ENCODE measurements around the gene ZDHHC9. TPM values are rescaled to one million over a fixed set of nuclear protein-coding genes. Genes with fewer than 3 reads are reported as not detected.

ZDHHC9 gene
- polyA plus RNA-seq, 4 donors, result 17.2 to 71.0 (median 23.4) TPM

GRCh38 chrX:129769467-129770154 lies 74.1 kb downstream of the ZDHHC9 start:
- WGBS, 3 donors, result 53 to 55% (median 54%) methylated on average over 9 of the region's 9 CpGs
- H3K9me3 ChIP-seq (ENCODE audit: control insufficient read depth in 2 of 2, insufficient read depth in 1 of 2, low read depth in 1 of 2, low read length in 1 of 2), result no peaks in the 10 kb centered on the region
- peak in 1 of 2 donors; percentile 68 for DNase-seq
- FAIRE-seq, result no peak
- H3K27ac ChIP-seq (ENCODE audit: low read depth in 1 of 3, low read length in 2 of 3), result peak overlapping the region in 2 of 3 donors; percentile 38 to 83
- no peaks in the 10 kb centered on the region for H3K27me3 ChIP-seq (ENCODE audit: control insufficient read depth in 3 of 3, insufficient read depth in 3 of 3, low read length in 3 of 3)
- H3K4me3 ChIP-seq (ENCODE audit: low read depth in 1 of 3, low read length in 3 of 3), result no peak overlapping the region
- peaks cover 0 to 25% (median 2%) of the 10 kb centered on the region in 3 donors for H3K4me1 ChIP-seq (ENCODE audit: control insufficient read depth in 3 of 3, insufficient read depth in 2 of 3, low read depth in 1 of 3, low read length in 2 of 3)
- peaks cover 0 to 18% (median 0%) of the 10 kb centered on the region in 3 donors for H3K36me3 ChIP-seq (ENCODE audit: control insufficient read depth in 3 of 3, insufficient read depth in 2 of 3, low read depth in 1 of 3, low read length in 3 of 3)

GRCh38 chrX:129768586-129769466 lies 74.9 kb downstream of the ZDHHC9 start:
- no peak overlapping the region for H3K4me3 ChIP-seq (ENCODE audit: low read depth in 1 of 3, low read length in 3 of 3)
- H3K36me3 ChIP-seq (ENCODE audit: control insufficient read depth in 3 of 3, insufficient read depth in 2 of 3, low read depth in 1 of 3, low read length in 3 of 3), result peaks cover 0 to 18% (median 0%) of the 10 kb centered on the region in 3 donors
- peaks cover 0 to 20% (median 2%) of the 10 kb centered on the region in 3 donors for H3K4me1 ChIP-seq (ENCODE audit: control insufficient read depth in 3 of 3, insufficient read depth in 2 of 3, low read depth in 1 of 3, low read length in 2 of 3)
- no peaks in the 10 kb centered on the region for H3K27me3 ChIP-seq (ENCODE audit: control insufficient read depth in 3 of 3, insufficient read depth in 3 of 3, low read length in 3 of 3)
- H3K9me3 ChIP-seq (ENCODE audit: control insufficient read depth in 2 of 2, insufficient read depth in 1 of 2, low read depth in 1 of 2, low read length in 1 of 2), result no peaks in the 10 kb centered on the region
- DNase-seq, result peak in 1 of 2 donors; percentile 52
- 38 to 63% (median 58%) methylated on average over 7 to 8 of the region's 8 CpGs for WGBS, 3 donors
- peak overlapping the region; percentile 38 to 83 (median 39) for H3K27ac ChIP-seq (ENCODE audit: low read depth in 1 of 3, low read length in 2 of 3)
- FAIRE-seq, result no peak

- DNase-seq (no peak), FAIRE-seq (no peak)
- H3K27me3 ChIP-seq (ENCODE audit: control insufficient read depth in 3 of 3, insufficient read depth in 3 of 3, low read length in 3 of 3), result no peaks in the 10 kb centered on the region
- H3K4me1 ChIP-seq (ENCODE audit: control insufficient read depth in 3 of 3, insufficient read depth in 2 of 3, low read depth in 1 of 3, low read length in 2 of 3), result peaks cover 0 to 14% (median 2%) of the 10 kb centered on the region in 3 donors
- no peak overlapping the region for H3K4me3 ChIP-seq (ENCODE audit: low read depth in 1 of 3, low read length in 3 of 3)
- peaks cover 0 to 21% (median 0%) of the 10 kb centered on the region in 3 donors for H3K36me3 ChIP-seq (ENCODE audit: control insufficient read depth in 3 of 3, insufficient read depth in 2 of 3, low read depth in 1 of 3, low read length in 3 of 3)
- 91 to 96% (median 95%) methylated on average over 8 of the region's 8 CpGs for WGBS, 3 donors
- H3K27ac ChIP-seq (ENCODE audit: low read depth in 1 of 3, low read length in 2 of 3), result peak overlapping the region in 1 of 3 donors; percentile 39
- no peaks in the 10 kb centered on the region for H3K9me3 ChIP-seq (ENCODE audit: control insufficient read depth in 2 of 2, insufficient read depth in 1 of 2, low read depth in 1 of 2, low read length in 1 of 2)
Measured at GRCh38 chrX:129768186-129768585, 75.5 kb downstream of the ZDHHC9 start.

- FAIRE-seq (no peak), DNase-seq (no peak)
- Histone ChIP-seq H3K27me3 (ENCODE audit: control insufficient read depth in 3 of 3, insufficient read depth in 3 of 3, low read length in 3 of 3) (no peaks in the 10 kb centered on the region), H3K4me3 (ENCODE audit: low read depth in 1 of 3, low read length in 3 of 3) (no peak overlapping the region), H3K36me3 (ENCODE audit: control insufficient read depth in 3 of 3, insufficient read depth in 2 of 3, low read depth in 1 of 3, low read length in 3 of 3) (peaks cover 0 to 58% (median 0%) of the 10 kb centered on the region in 3 donors), H3K9me3 (ENCODE audit: control insufficient read depth in 2 of 2, insufficient read depth in 1 of 2, low read depth in 1 of 2, low read length in 1 of 2) (no peaks in the 10 kb centered on the region), H3K4me1 (ENCODE audit: control insufficient read depth in 3 of 3, insufficient read depth in 2 of 3, low read depth in 1 of 3, low read length in 2 of 3) (peaks cover 0 to 2% (median under 1%) of the 10 kb centered on the region in 3 donors), H3K27ac (ENCODE audit: low read depth in 1 of 3, low read length in 2 of 3) (no peak overlapping the region)
Measured at GRCh38 chrX:129763666-129764065, 80.0 kb downstream of the ZDHHC9 start.

GRCh38 chrX:129762448-129762847 lies 81.2 kb downstream of the ZDHHC9 start:
- Histone ChIP-seq H3K4me3 (ENCODE audit: low read depth in 1 of 3, low read length in 3 of 3) (no peak overlapping the region), H3K9me3 (ENCODE audit: control insufficient read depth in 2 of 2, insufficient read depth in 1 of 2, low read depth in 1 of 2, low read length in 1 of 2) (no peaks in the 10 kb centered on the region), H3K4me1 (ENCODE audit: control insufficient read depth in 3 of 3, insufficient read depth in 2 of 3, low read depth in 1 of 3, low read length in 2 of 3) (no peaks in the 10 kb centered on the region), H3K36me3 (ENCODE audit: control insufficient read depth in 3 of 3, insufficient read depth in 2 of 3, low read depth in 1 of 3, low read length in 3 of 3) (peaks cover 0 to 53% (median 2%) of the 10 kb centered on the region in 3 donors), H3K27ac (ENCODE audit: low read depth in 1 of 3, low read length in 2 of 3) (no peak overlapping the region), H3K27me3 (ENCODE audit: control insufficient read depth in 3 of 3, insufficient read depth in 3 of 3, low read length in 3 of 3) (no peaks in the 10 kb centered on the region)
- DNase-seq, result no peak
- FAIRE-seq, result no peak
- WGBS, 3 donors, result 94 to 97% (median 94%) methylated on average over 3 of the region's 3 CpGs

- 81 to 95% (median 91%) methylated on average over 4 of the region's 4 CpGs for WGBS, 3 donors
- Histone ChIP-seq H3K36me3 (ENCODE audit: control insufficient read depth in 3 of 3, insufficient read depth in 2 of 3, low read depth in 1 of 3, low read length in 3 of 3) (peaks cover 0 to 50% (median 2%) of the 10 kb centered on the region in 3 donors), H3K9me3 (ENCODE audit: control insufficient read depth in 2 of 2, insufficient read depth in 1 of 2, low read depth in 1 of 2, low read length in 1 of 2) (no peaks in the 10 kb centered on the region), H3K4me1 (ENCODE audit: control insufficient read depth in 3 of 3, insufficient read depth in 2 of 3, low read depth in 1 of 3, low read length in 2 of 3) (no peaks in the 10 kb centered on the region), H3K27me3 (ENCODE audit: control insufficient read depth in 3 of 3, insufficient read depth in 3 of 3, low read length in 3 of 3) (no peaks in the 10 kb centered on the region), H3K27ac (ENCODE audit: low read depth in 1 of 3, low read length in 2 of 3) (no peak overlapping the region), H3K4me3 (ENCODE audit: low read depth in 1 of 3, low read length in 3 of 3) (no peak overlapping the region)
- no peak for FAIRE-seq
- DNase-seq, result no peak
Measured at GRCh38 chrX:129761596-129761995, 82.1 kb downstream of the ZDHHC9 start.

GRCh38 chrX:129760981-129761380 lies 82.7 kb downstream of the ZDHHC9 start:
- Histone ChIP-seq H3K9me3 (ENCODE audit: control insufficient read depth in 2 of 2, insufficient read depth in 1 of 2, low read depth in 1 of 2, low read length in 1 of 2) (no peaks in the 10 kb centered on the region), H3K27me3 (ENCODE audit: control insufficient read depth in 3 of 3, insufficient read depth in 3 of 3, low read length in 3 of 3) (no peaks in the 10 kb centered on the region), H3K4me1 (ENCODE audit: control insufficient read depth in 3 of 3, insufficient read depth in 2 of 3, low read depth in 1 of 3, low read length in 2 of 3) (no peaks in the 10 kb centered on the region), H3K36me3 (ENCODE audit: control insufficient read depth in 3 of 3, insufficient read depth in 2 of 3, low read depth in 1 of 3, low read length in 3 of 3) (peaks cover 0 to 56% (median 2%) of the 10 kb centered on the region in 3 donors), H3K4me3 (ENCODE audit: low read depth in 1 of 3, low read length in 3 of 3) (no peak overlapping the region), H3K27ac (ENCODE audit: low read depth in 1 of 3, low read length in 2 of 3) (peak overlapping the region in 1 of 3 donors; percentile 2)
- no peak for FAIRE-seq
- DNase-seq, result no peak
- WGBS, 3 donors, result 86 to 97% (median 89%) methylated on average over 4 to 6 of the region's 6 CpGs

- 55 to 60% (median 58%) methylated on average over 8 to 9 of the region's 9 CpGs for WGBS, 3 donors
- no peak for FAIRE-seq
- H3K4me1 ChIP-seq (ENCODE audit: control insufficient read depth in 3 of 3, insufficient read depth in 2 of 3, low read depth in 1 of 3, low read length in 2 of 3), result no peaks in the 10 kb centered on the region
- H3K4me3 ChIP-seq (ENCODE audit: low read depth in 1 of 3, low read length in 3 of 3), result no peak overlapping the region
- H3K36me3 ChIP-seq (ENCODE audit: control insufficient read depth in 3 of 3, insufficient read depth in 2 of 3, low read depth in 1 of 3, low read length in 3 of 3), result peaks cover 0 to 65% (median 2%) of the 10 kb centered on the region in 3 donors
- no peak for DNase-seq
- peak overlapping the region in 1 of 3 donors; percentile 22 for H3K27ac ChIP-seq (ENCODE audit: low read depth in 1 of 3, low read length in 2 of 3)
- H3K9me3 ChIP-seq (ENCODE audit: control insufficient read depth in 2 of 2, insufficient read depth in 1 of 2, low read depth in 1 of 2, low read length in 1 of 2), result no peaks in the 10 kb centered on the region
- H3K27me3 ChIP-seq (ENCODE audit: control insufficient read depth in 3 of 3, insufficient read depth in 3 of 3, low read length in 3 of 3), result no peaks in the 10 kb centered on the region
Measured at GRCh38 chrX:129760155-129760554, 83.5 kb downstream of the ZDHHC9 start.

Data from small intestine (tissue), 7 donors.